Astrocyte (in vitro differentiated cells and primary cell): ENCODE results near the gene TMEM178B. TPM values are rescaled to one million over a fixed set of nuclear protein-coding genes. Genes with fewer than 3 reads are reported as not detected.

Source experiments
- DNase-seq: peaks from one replicate; pipeline ENCODE4 v3.0.0-alpha.2; 2010; ENCODE audit warnings: low read depth
- FAIRE-seq: peaks from 2 replicates; lab custom pipeline; 2011; peaks lifted over from hg19 to GRCh38; lab: Jason Lieb, UNC
- H2AFZ ChIP-seq: 2 replicates; pipeline ENCODE4 v1.6.0; 2012; ENCODE audit warnings: low read depth, low read length, inconsistent platforms
- H3K27ac ChIP-seq: 2 replicates; pipeline ENCODE4 v1.5.1; 2011; ENCODE audit warnings: low read depth, low read length, inconsistent platforms
- H3K27me3 ChIP-seq: 2 replicates; pipeline ENCODE4 v1.6.0; 2011; ENCODE audit warnings: low read length, inconsistent platforms; ENCODE audit not compliant: insufficient read depth
- H3K36me3 ChIP-seq: 2 replicates; pipeline ENCODE4 v1.5.1; 2011; ENCODE audit warnings: low read length, inconsistent platforms; ENCODE audit not compliant: insufficient read depth
- H3K4me1 ChIP-seq: 2 replicates; pipeline ENCODE4 v1.5.1; 2011; ENCODE audit warnings: low read length, inconsistent platforms; ENCODE audit not compliant: insufficient read depth
- H3K4me2 ChIP-seq: 2 replicates; pipeline ENCODE4 v1.6.0; 2012; ENCODE audit warnings: low read length, inconsistent platforms
- H3K4me3 ChIP-seq: 2 replicates; pipeline ENCODE4 v1.5.1; 2011; ENCODE audit warnings: low read depth, mild to moderate bottlenecking, low read length, inconsistent platforms; ENCODE audit not compliant: insufficient read depth
- H3K79me2 ChIP-seq: 2 replicates; pipeline ENCODE4 v1.6.0; 2012; ENCODE audit warnings: mild to moderate bottlenecking, low read length, inconsistent platforms; ENCODE audit not compliant: insufficient read depth
- H3K9ac ChIP-seq: 2 replicates; pipeline ENCODE4 v1.6.0; 2012; ENCODE audit warnings: mild to moderate bottlenecking, low read length, inconsistent platforms
- H3K9me3 ChIP-seq: 2 replicates; pipeline ENCODE4 v1.5.1; 2012; ENCODE audit warnings: low read depth, mild to moderate bottlenecking, low read length, inconsistent platforms; ENCODE audit not compliant: insufficient read depth
- H4K20me1 ChIP-seq: 2 replicates; pipeline ENCODE4 v1.6.0; 2012; ENCODE audit warnings: low read length, inconsistent platforms; ENCODE audit not compliant: insufficient read depth
- H3K27ac Mint-ChIP-seq: one replicate; pipeline ENCODE4 v1.8.0; 2021; ENCODE audit warnings: mild to moderate bottlenecking, mixed read lengths; ENCODE audit not compliant: unreplicated experiment
- H3K27me3 Mint-ChIP-seq: one replicate; pipeline ENCODE4 v1.8.0; 2021; ENCODE audit warnings: low read depth, mixed read lengths; ENCODE audit not compliant: unreplicated experiment
- H3K36me3 Mint-ChIP-seq: one replicate; pipeline ENCODE4 v1.8.0; 2021; ENCODE audit warnings: low read depth, mixed read lengths; ENCODE audit not compliant: unreplicated experiment
- H3K4me1 Mint-ChIP-seq: one replicate; pipeline ENCODE4 v1.8.0; 2021; ENCODE audit warnings: low read depth, mixed read lengths; ENCODE audit not compliant: unreplicated experiment
- H3K4me3 Mint-ChIP-seq: one replicate; pipeline ENCODE4 v1.8.0; 2021; ENCODE audit warnings: mild to moderate bottlenecking, moderate library complexity, mixed read lengths; ENCODE audit not compliant: unreplicated experiment
- H3K9me3 Mint-ChIP-seq: one replicate; pipeline ENCODE4 v1.8.0; 2021; ENCODE audit warnings: mild to moderate bottlenecking, mixed read lengths; ENCODE audit not compliant: unreplicated experiment
- CTCF ChIP-seq: IDR thresholded peaks from 2 replicates; pipeline ENCODE4 v1.5.1; 2011; ENCODE audit warnings: low read depth, mild to moderate bottlenecking, inconsistent platforms, low read length, moderate library complexity; ENCODE audit not compliant: insufficient read depth
- EZH2 ChIP-seq: IDR thresholded peaks from 2 replicates; pipeline ENCODE4 v1.6.1; 2012; ENCODE audit warnings: mild to moderate bottlenecking, low read length, inconsistent platforms; ENCODE audit not compliant: insufficient read depth
- total RNA-seq: library from RNA; stranded (reverse); gene quantifications from 2 replicates; pipeline ENCODE4 v1.2.1, GENCODE V29; 2021

The TMEM178B gene
- total RNA-seq, 1 donor from 2014 or later: 3.9 TPM

DNA sequence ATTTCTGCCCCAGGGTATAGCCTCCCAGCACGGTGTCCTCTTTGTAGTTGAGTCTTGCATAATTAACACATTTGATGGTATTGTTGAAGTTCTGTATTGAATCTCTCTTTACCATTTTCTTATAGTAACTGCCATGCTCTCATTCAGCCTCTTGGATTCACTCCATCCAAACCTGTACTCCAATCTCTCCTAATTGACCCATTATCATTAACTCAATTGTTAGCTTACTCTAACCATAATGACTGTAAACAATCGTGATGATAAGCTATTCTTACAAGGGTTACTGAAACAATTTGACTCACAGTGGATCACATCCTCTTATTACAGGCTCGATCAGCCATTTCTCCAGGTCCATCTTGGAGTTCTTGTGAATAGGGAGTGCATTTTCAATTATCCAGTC lies 285.4 kb downstream of the TMEM178B start:
- Histone ChIP-seq H3K36me3 (no peaks in the 10 kb centered on the region), H2AFZ (no peak overlapping the region), H3K27ac (no peak overlapping the region), H3K4me3 (no peak overlapping the region), H3K9ac (no peak overlapping the region), H3K4me1 (peaks cover 31% of the 10 kb centered on the region), H4K20me1 (no peaks in the 10 kb centered on the region), H3K79me2 (no peaks in the 10 kb centered on the region), H3K9me3 (no peaks in the 10 kb centered on the region), H3K27me3 (no peaks in the 10 kb centered on the region), H3K4me2 (no peak overlapping the region)
- Mint-ChIP-seq H3K27ac (no peak overlapping the region), H3K4me3 (no peak overlapping the region), H3K36me3 (no peaks in the 10 kb centered on the region), H3K4me1 (peaks cover 49% of the 10 kb centered on the region), H3K9me3 (no peaks in the 10 kb centered on the region), H3K27me3 (no peaks in the 10 kb centered on the region)
- no peak for FAIRE-seq
- no peak for DNase-seq
- TF ChIP-seq EZH2: no peak
- no peak for TF ChIP-seq CTCF

DNA sequence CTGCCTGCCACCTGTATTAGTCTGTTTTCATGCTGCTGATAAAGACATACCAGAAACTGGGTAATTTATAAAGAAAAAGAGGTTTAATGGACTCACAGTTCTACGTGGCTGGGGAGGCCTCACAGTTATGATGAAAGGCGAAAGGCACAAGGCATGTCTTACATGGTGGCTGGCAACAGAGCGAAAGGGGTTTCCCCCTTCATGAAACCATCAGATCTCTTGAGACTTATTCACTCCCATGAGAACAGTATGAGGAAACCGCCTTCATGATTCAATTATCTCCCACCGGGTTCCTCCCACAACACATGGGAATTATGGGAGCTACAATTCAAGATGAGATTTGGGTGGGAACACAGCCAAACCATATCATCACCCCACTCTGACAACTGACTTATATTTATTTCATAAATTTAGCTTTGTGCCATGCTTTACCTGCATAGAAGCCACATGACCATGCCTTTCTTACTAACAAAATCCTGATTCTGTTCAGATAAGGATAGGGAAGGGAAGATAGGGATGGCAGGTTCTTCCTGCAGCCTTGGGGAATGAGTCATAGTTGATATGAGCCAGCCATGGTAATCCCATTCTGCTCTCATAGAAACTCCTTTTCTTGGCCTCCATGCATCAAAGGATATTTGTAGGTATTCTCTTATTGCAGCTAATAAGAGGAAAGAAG lies 286.0 kb downstream of the TMEM178B start:
- H3K4me3 ChIP-seq: no peak overlapping the region
- no peak for TF ChIP-seq CTCF
- TF ChIP-seq EZH2: no peak
- H3K4me1 Mint-ChIP-seq: peaks cover 43% of the 10 kb centered on the region
- H3K9ac ChIP-seq: no peak overlapping the region
- H3K4me1 ChIP-seq: peaks cover 24% of the 10 kb centered on the region
- H3K4me2 ChIP-seq: no peak overlapping the region
- FAIRE-seq (no peak), DNase-seq (peak; percentile 17)
- H3K27me3 Mint-ChIP-seq: no peaks in the 10 kb centered on the region
- no peaks in the 10 kb centered on the region for H3K9me3 Mint-ChIP-seq
- H4K20me1 ChIP-seq: no peaks in the 10 kb centered on the region
- no peaks in the 10 kb centered on the region for H3K36me3 Mint-ChIP-seq
- H3K27ac Mint-ChIP-seq: peak overlapping the region; percentile 43
- H3K4me3 Mint-ChIP-seq: no peak overlapping the region
- no peak overlapping the region for H2AFZ ChIP-seq
- no peaks in the 10 kb centered on the region for H3K79me2 ChIP-seq
- no peaks in the 10 kb centered on the region for H3K9me3 ChIP-seq
- H3K27ac ChIP-seq: no peak overlapping the region
- no peaks in the 10 kb centered on the region for H3K27me3 ChIP-seq
- H3K36me3 ChIP-seq: no peaks in the 10 kb centered on the region

GRCh38 chr7:141360416-141360760 lies 286.5 kb downstream of the TMEM178B start:
- Histone ChIP-seq H3K9me3 (no peaks in the 10 kb centered on the region), H3K9ac (no peak overlapping the region)

More at GRCh38 chr7:141360416-141360760, 286.5 kb downstream of the TMEM178B start:
- DNase-seq: no peak
- Mint-ChIP-seq H3K4me3 (no peak overlapping the region), H3K36me3 (no peaks in the 10 kb centered on the region), H3K27me3 (no peaks in the 10 kb centered on the region), H3K27ac (no peak overlapping the region), H3K9me3 (no peaks in the 10 kb centered on the region), H3K4me1 (peaks cover 38% of the 10 kb centered on the region)
- H2AFZ ChIP-seq: no peak overlapping the region
- no peaks in the 10 kb centered on the region for H3K79me2 ChIP-seq
- FAIRE-seq: no peak
- no peak overlapping the region for H3K27ac ChIP-seq
- no peaks in the 10 kb centered on the region for H3K36me3 ChIP-seq
- TF ChIP-seq EZH2 (no peak), CTCF (no peak)
- peaks cover 20% of the 10 kb centered on the region for H3K4me1 ChIP-seq
- H3K4me2 ChIP-seq: no peak overlapping the region
- H4K20me1 ChIP-seq: no peaks in the 10 kb centered on the region
- no peaks in the 10 kb centered on the region for H3K27me3 ChIP-seq
- no peak overlapping the region for H3K4me3 ChIP-seq
